Activated naive CD4-positive, alpha-beta T cell treated with anti-CD3 and anti-CD28 coated beads, Interleukin-2, amount 10 ng/mL, durations not matched to agents 7 days and 5 days (primary cell): ENCODE data around the gene TPX2.

Experiments
- CTCF ChIA-PET: fragments of 350-600 bp; sonication (Branson Sonifier 250); formaldehyde crosslinking; loops from one replicate; lab custom pipeline; 2021; ENCODE audit warnings: antibody characterized with exemption; lab: Charles Lee
- DNase-seq: peaks from one replicate; pipeline ENCODE4 v3.0.0-alpha.2; 2020
- H3K27ac Mint-ChIP-seq: one replicate; pipeline ENCODE4 v1.8.0; 2021; ENCODE audit warnings: mild to moderate bottlenecking, moderate library complexity, mixed read lengths
- H3K27me3 Mint-ChIP-seq: one replicate; pipeline ENCODE4 v1.8.0; 2021; ENCODE audit warnings: mild to moderate bottlenecking, mixed read lengths
- H3K36me3 Mint-ChIP-seq: one replicate; pipeline ENCODE4 v1.8.0; 2021; ENCODE audit warnings: mixed read lengths
- H3K4me1 Mint-ChIP-seq: one replicate; pipeline ENCODE4 v1.8.0; 2021; ENCODE audit warnings: mixed read lengths
- H3K4me3 Mint-ChIP-seq: one replicate; pipeline ENCODE4 v1.8.0; 2021; ENCODE audit warnings: mild to moderate bottlenecking, moderate library complexity, mixed read lengths
- H3K9me3 Mint-ChIP-seq: one replicate; pipeline ENCODE4 v1.8.0; 2021; ENCODE audit warnings: mixed read lengths

Gene TPX2

GRCh38 chr20:31700747-31701146 is 38.3 kb upstream of the TPX2 start:
- Mint-ChIP-seq H3K9me3 (no peaks in the 10 kb centered on the region), H3K4me1 (peaks cover 54% of the 10 kb centered on the region), H3K4me3 (no peak overlapping the region), H3K27me3 (no peaks in the 10 kb centered on the region), H3K36me3 (peaks cover 48% of the 10 kb centered on the region), H3K27ac (no peak overlapping the region)
- DNase-seq, result no peak
- CTCF ChIA-PET, result interaction anchor here (1.0 to 6.5 kb wide), 5 partner anchors 15 to 39 kb away, joined by 3 to 48 read pairs (median 7); partner anchors contain the start of gene BCL2L1

- Mint-ChIP-seq H3K4me1 (peaks cover 56% of the 10 kb centered on the region), H3K4me3 (no peak overlapping the region), H3K36me3 (peaks cover 56% of the 10 kb centered on the region), H3K27me3 (no peaks in the 10 kb centered on the region), H3K27ac (peak overlapping the region; percentile 50), H3K9me3 (no peaks in the 10 kb centered on the region)
- CTCF ChIA-PET, result interaction anchor here (1.3 to 6.5 kb wide), 2 partner anchors 21 to 40 kb away, joined by 4 to 48 read pairs; partner anchors contain the start of gene BCL2L1
- DNase-seq, result no peak
These were observed 37.5 kb upstream of the TPX2 start for GRCh38 chr20:31701591-31701990.

GRCh38 chr20:31704225-31705119 is 34.6 kb upstream of the TPX2 start:
- CTCF ChIA-PET, result interaction anchor here (1.4 kb wide), 1 partner anchor 14 kb away, joined by 5 read pairs; no protein-coding TSS in a partner anchor
- H3K36me3 Mint-ChIP-seq, result peaks cover 61% of the 10 kb centered on the region
- no peak overlapping the region for H3K27ac Mint-ChIP-seq
- H3K27me3 Mint-ChIP-seq, result no peaks in the 10 kb centered on the region
- peaks cover 59% of the 10 kb centered on the region for H3K4me1 Mint-ChIP-seq
- H3K9me3 Mint-ChIP-seq, result no peaks in the 10 kb centered on the region
- no peak for DNase-seq
- no peak overlapping the region for H3K4me3 Mint-ChIP-seq

GRCh38 chr20:31705191-31705590 is 33.9 kb upstream of the TPX2 start:
- CTCF ChIA-PET, result interaction anchor here (1.4 kb wide), 1 partner anchor 13 kb away, joined by 5 read pairs; no protein-coding TSS in a partner anchor
- peaks cover 59% of the 10 kb centered on the region for H3K36me3 Mint-ChIP-seq
- no peak overlapping the region for H3K27ac Mint-ChIP-seq
- no peaks in the 10 kb centered on the region for H3K27me3 Mint-ChIP-seq
- peaks cover 56% of the 10 kb centered on the region for H3K4me1 Mint-ChIP-seq
- no peaks in the 10 kb centered on the region for H3K9me3 Mint-ChIP-seq
- no peak overlapping the region for H3K4me3 Mint-ChIP-seq
- DNase-seq, result no peak

- Mint-ChIP-seq H3K4me3 (no peak overlapping the region), H3K4me1 (peaks cover 55% of the 10 kb centered on the region), H3K36me3 (peaks cover 56% of the 10 kb centered on the region), H3K27me3 (no peaks in the 10 kb centered on the region), H3K27ac (peak overlapping the region; percentile 67), H3K9me3 (no peaks in the 10 kb centered on the region)
- CTCF ChIA-PET, result interaction anchor here (1.0 to 1.5 kb wide), 3 partner anchors 11 to 18 kb away, joined by 3 to 5 read pairs (median 4); no protein-coding TSS in a partner anchor
- DNase-seq, result no peak
These were observed 33.2 kb upstream of the TPX2 start for GRCh38 chr20:31705598-31706597.

GRCh38 chr20:31706607-31707257 is 32.4 kb upstream of the TPX2 start:
- no peaks in the 10 kb centered on the region for H3K9me3 Mint-ChIP-seq
- H3K27me3 Mint-ChIP-seq, result no peaks in the 10 kb centered on the region
- H3K4me3 Mint-ChIP-seq, result no peak overlapping the region
- no peak for DNase-seq
- H3K4me1 Mint-ChIP-seq, result peaks cover 58% of the 10 kb centered on the region
- peaks cover 60% of the 10 kb centered on the region for H3K36me3 Mint-ChIP-seq
- H3K27ac Mint-ChIP-seq, result peak overlapping the region; percentile 4
- CTCF ChIA-PET, result interaction anchor here (1.0 to 1.5 kb wide), 2 partner anchors 11 to 17 kb away, joined by 3 to 4 read pairs; no protein-coding TSS in a partner anchor

GRCh38 chr20:31707258-31707615 is 31.9 kb upstream of the TPX2 start:
- Mint-ChIP-seq H3K4me1 (peaks cover 57% of the 10 kb centered on the region), H3K4me3 (no peak overlapping the region), H3K27ac (no peak overlapping the region), H3K27me3 (no peaks in the 10 kb centered on the region), H3K36me3 (peaks cover 60% of the 10 kb centered on the region), H3K9me3 (no peaks in the 10 kb centered on the region)
- no peak for DNase-seq
- CTCF ChIA-PET, result interaction anchor here (1.5 kb wide), 1 partner anchor 16 kb away, joined by 4 read pairs; no protein-coding TSS in a partner anchor

GRCh38 chr20:31707994-31708735 is 30.9 kb upstream of the TPX2 start:
- Mint-ChIP-seq H3K27ac (peak overlapping the region; percentile 67), H3K4me3 (no peak overlapping the region), H3K9me3 (no peaks in the 10 kb centered on the region), H3K36me3 (peaks cover 68% of the 10 kb centered on the region), H3K27me3 (no peaks in the 10 kb centered on the region), H3K4me1 (peaks cover 65% of the 10 kb centered on the region)
- CTCF ChIA-PET, result interaction anchor here (0.7 to 1.9 kb wide), 4 partner anchors 12 to 95 kb away, joined by 3 to 4 read pairs (median 3); no protein-coding TSS in a partner anchor
- DNase-seq, result no peak

GRCh38 chr20:31708736-31709534 is 30.2 kb upstream of the TPX2 start:
- no peak for DNase-seq
- Mint-ChIP-seq H3K9me3 (no peaks in the 10 kb centered on the region), H3K27ac (peak overlapping the region; percentile 56), H3K27me3 (no peaks in the 10 kb centered on the region), H3K4me3 (no peak overlapping the region), H3K36me3 (peaks cover 75% of the 10 kb centered on the region), H3K4me1 (peaks cover 73% of the 10 kb centered on the region)
- CTCF ChIA-PET, result interaction anchor here (0.7 to 1.9 kb wide), 4 partner anchors 12 to 96 kb away, joined by 3 to 4 read pairs (median 3); no protein-coding TSS in a partner anchor

- CTCF ChIA-PET, result interaction anchor here (0.6 to 3.0 kb wide), 5 partner anchors 10 to 124 kb away, joined by 4 to 12 read pairs (median 6); no protein-coding TSS in a partner anchor
- no peaks in the 10 kb centered on the region for H3K27me3 Mint-ChIP-seq
- no peaks in the 10 kb centered on the region for H3K9me3 Mint-ChIP-seq
- peaks cover 78% of the 10 kb centered on the region for H3K4me1 Mint-ChIP-seq
- DNase-seq, result no peak
- no peak overlapping the region for H3K4me3 Mint-ChIP-seq
- no peak overlapping the region for H3K27ac Mint-ChIP-seq
- H3K36me3 Mint-ChIP-seq, result peaks cover 77% of the 10 kb centered on the region
These were observed 29.2 kb upstream of the TPX2 start for GRCh38 chr20:31709939-31710338.

GRCh38 chr20:31710423-31711108 is 28.5 kb upstream of the TPX2 start:
- Mint-ChIP-seq H3K4me3 (no peak overlapping the region), H3K4me1 (peaks cover 80% of the 10 kb centered on the region), H3K36me3 (peaks cover 78% of the 10 kb centered on the region), H3K9me3 (no peaks in the 10 kb centered on the region), H3K27me3 (no peaks in the 10 kb centered on the region), H3K27ac (peak overlapping the region; percentile 47)
- no peak for DNase-seq
- CTCF ChIA-PET, result interaction anchor here (0.6 to 3.0 kb wide), 5 partner anchors 10 to 124 kb away, joined by 4 to 12 read pairs (median 6); no protein-coding TSS in a partner anchor
